H1 (cell line): ENCODE measurements around the gene PRKCH. TPM values are rescaled to one million over a fixed set of nuclear protein-coding genes. Genes with fewer than 3 reads are reported as not detected.

Experiments used
- CTCF ChIA-PET: fragments of 300-600 bp; sonication (Branson Sonifier 250); formaldehyde crosslinking; loops from one replicate; lab custom pipeline; 2021; ENCODE audit not compliant: partially characterized antibody; lab: Charles Lee
- POLR2A ChIA-PET: fragments of 300-600 bp; sonication (Branson Sonifier 250); formaldehyde crosslinking; loops from one replicate; lab custom pipeline; 2021; ENCODE audit warnings: inconsistent platforms; ENCODE audit not compliant: partially characterized antibody; lab: Charles Lee
- DNase-seq, 2 experiments: peaks; one replicate each; pipeline versions ENCODE4 v3.0.0 to v3.0.0-alpha.2; 2010 to 2022; ENCODE audit warnings: low spot score in 2 of 2, low read depth in 1 of 2, mixed read lengths in 1 of 2
- FAIRE-seq: peaks from 2 replicates; lab custom pipeline; 2011; peaks lifted over from hg19 to GRCh38; lab: Jason Lieb, UNC
- H2AFZ ChIP-seq: 2 replicates; pipeline ENCODE4 v1.8.1; 2012; ENCODE audit warnings: low read length, inconsistent platforms
- H2AK5ac ChIP-seq: 2 replicates; pipeline ENCODE4 v1.6.1; 2013; ENCODE audit warnings: low read depth, low read length
- H2BK120ac ChIP-seq: replicated peaks from 2 replicates; pipeline ENCODE3; 2013; ENCODE audit warnings: low read depth, low read length, inconsistent platforms
- H2BK12ac ChIP-seq: 2 replicates; pipeline ENCODE4 v1.6.1; 2013; ENCODE audit warnings: low read depth, low read length
- H2BK15ac ChIP-seq: 2 replicates; pipeline ENCODE4 v1.6.1; 2013; ENCODE audit warnings: low read length
- H2BK20ac ChIP-seq: 2 replicates; pipeline ENCODE4 v1.6.1; 2013; ENCODE audit warnings: low read length
- H2BK5ac ChIP-seq: 2 replicates; pipeline ENCODE4 v1.6.1; 2013; ENCODE audit warnings: low read depth, low read length
- H3K14ac ChIP-seq: 2 replicates; pipeline ENCODE4 v1.6.1; 2013; ENCODE audit warnings: inconsistent platforms; ENCODE audit not compliant: insufficient read length
- H3K18ac ChIP-seq: 2 replicates; pipeline ENCODE4 v1.6.1; 2013; ENCODE audit warnings: low read length; ENCODE audit errors: extremely low read depth
- H3K23ac ChIP-seq: 2 replicates; pipeline ENCODE4 v1.6.1; 2013; ENCODE audit warnings: inconsistent platforms; ENCODE audit not compliant: insufficient read length
- H3K23me2 ChIP-seq: 2 replicates; pipeline ENCODE4 v1.6.1; 2013; ENCODE audit warnings: low read depth, low read length
- H3K27ac ChIP-seq: 2 replicates; pipeline ENCODE4 v1.6.1; 2011; ENCODE audit warnings: low read depth, low read length, inconsistent platforms
- H3K27me3 ChIP-seq, 4 experiments: replicated peaks in 1 of 4; 1 replicate in 1 of 4; 2 replicates in 3 of 4; pipeline versions ENCODE4 v1.6.1 to v1.8.1; 2011 to 2013; ENCODE audit warnings: low read length in 3 of 4, mild to moderate bottlenecking in 3 of 4, inconsistent platforms in 2 of 4, mixed read lengths in 2 of 4, moderate library complexity in 1 of 4; ENCODE audit not compliant: control insufficient read depth in 3 of 4, insufficient read depth in 3 of 4; ENCODE audit errors: extremely low read depth in 1 of 4
- H3K36me3 ChIP-seq, 4 experiments: 2 replicates each; pipeline versions ENCODE4 v1.6.1 to v1.8.1; 2011 to 2013; ENCODE audit warnings: mild to moderate bottlenecking in 4 of 4, low read length in 3 of 4, moderate library complexity in 2 of 4, control low read depth in 1 of 4, inconsistent platforms in 1 of 4; ENCODE audit not compliant: insufficient read depth in 4 of 4, control insufficient read depth in 2 of 4
- H3K4ac ChIP-seq: replicated peaks from 2 replicates; pipeline ENCODE3; 2013; ENCODE audit warnings: low read length, low read depth, mixed read lengths, inconsistent platforms; ENCODE audit not compliant: insufficient read length
- H3K4me1 ChIP-seq, 4 experiments: replicated peaks in 1 of 4; 1 replicate in 1 of 4; 2 replicates in 3 of 4; pipeline versions ENCODE4 v1.6.1 to v1.8.1; 2011 to 2013; ENCODE audit warnings: low read length in 3 of 4, inconsistent platforms in 2 of 4, mixed read lengths in 1 of 4; ENCODE audit not compliant: insufficient read depth in 4 of 4, control insufficient read depth in 3 of 4
- H3K4me2 ChIP-seq, 2 experiments: 2 replicates each; pipeline versions ENCODE4 v1.6.1 to v1.8.1; 2011 to 2013; ENCODE audit warnings: low read depth in 2 of 2, low read length in 2 of 2, control low read depth in 1 of 2, inconsistent platforms in 1 of 2, mild to moderate bottlenecking in 1 of 2; ENCODE audit not compliant: insufficient read depth in 1 of 2
- H3K4me3 ChIP-seq, 4 experiments: fragments of 200-600, 300-600 bp in 1 of 4; sonication (generic), shearing (Covaris generic), sonication (Bioruptor Twin) in 1 of 4; 2 replicates each; pipeline versions ENCODE4 v1.5.1 to v1.8.1; 2011 to 2016; ENCODE audit warnings: low read length in 4 of 4, low read depth in 3 of 4, control low read depth in 2 of 4, inconsistent platforms in 2 of 4, mild to moderate bottlenecking in 2 of 4, mixed read lengths in 1 of 4, moderate library complexity in 1 of 4; ENCODE audit not compliant: insufficient read depth in 2 of 4; ENCODE audit errors: extremely low read depth in 1 of 4
- H3K56ac ChIP-seq: replicated peaks from 2 replicates; pipeline ENCODE3; 2013; ENCODE audit warnings: low read depth, mild to moderate bottlenecking, mixed read lengths, low read length, inconsistent platforms; ENCODE audit not compliant: insufficient read length
- H3K79me1 ChIP-seq: 2 replicates; pipeline ENCODE4 v1.6.1; 2013; ENCODE audit warnings: low read depth, low read length, control low read depth
- H3K79me2 ChIP-seq, 2 experiments: 2 replicates each; pipeline versions ENCODE4 v1.6.1 to v1.8.1; 2012 to 2013; ENCODE audit warnings: low read length in 2 of 2, mild to moderate bottlenecking in 2 of 2, inconsistent platforms in 1 of 2; ENCODE audit not compliant: insufficient read depth in 2 of 2, control insufficient read depth in 1 of 2
- H3K9ac ChIP-seq, 4 experiments: replicated peaks in 1 of 4; 1 replicate in 1 of 4; 2 replicates in 3 of 4; pipeline versions ENCODE4 v1.6.1 to v1.8.1; 2011 to 2013; ENCODE audit warnings: low read depth in 3 of 4, low read length in 3 of 4, control low read depth in 2 of 4, mild to moderate bottlenecking in 2 of 4, moderate library complexity in 2 of 4, inconsistent platforms in 1 of 4; ENCODE audit errors: extremely low read depth in 1 of 4
- H3K9me3 ChIP-seq, 2 experiments: 2 replicates each; pipeline versions ENCODE4 v1.6.1 to v1.8.1; 2012 to 2013; ENCODE audit warnings: mild to moderate bottlenecking in 2 of 2, moderate library complexity in 2 of 2, control low read depth in 1 of 2, inconsistent platforms in 1 of 2, low read depth in 1 of 2, low read length in 1 of 2, mixed read lengths in 1 of 2; ENCODE audit not compliant: insufficient read depth in 2 of 2
- H4K20me1 ChIP-seq, 2 experiments: replicated peaks in 1 of 2; 2 replicates each; pipeline versions ENCODE3 to v1.8.1; 2011 to 2013; ENCODE audit warnings: inconsistent platforms in 2 of 2, low read length in 2 of 2, mild to moderate bottlenecking in 1 of 2; ENCODE audit not compliant: insufficient read depth in 2 of 2, control insufficient read depth in 1 of 2
- H4K5ac ChIP-seq: 2 replicates; pipeline ENCODE4 v1.6.1; 2013; ENCODE audit warnings: low read length, low read depth, mixed read lengths, inconsistent platforms; ENCODE audit not compliant: insufficient read length
- H4K8ac ChIP-seq: 2 replicates; pipeline ENCODE4 v1.8.0; 2013; ENCODE audit warnings: mild to moderate bottlenecking, moderate library complexity, low read length, inconsistent platforms; ENCODE audit not compliant: insufficient read depth; ENCODE audit errors: extremely low read depth
- H4K91ac ChIP-seq: replicated peaks from 2 replicates; pipeline ENCODE3; 2013; ENCODE audit warnings: low read length, mixed read lengths, inconsistent platforms; ENCODE audit not compliant: insufficient read length
- CHD2 ChIP-seq: IDR thresholded peaks from 2 replicates; pipeline ENCODE4 v1.6.1; 2012; ENCODE audit warnings: low read length, improper control_type of control experiment
- CREB1 ChIP-seq: IDR thresholded peaks from 2 replicates; pipeline ENCODE4 v1.6.1; 2012; ENCODE audit warnings: inconsistent platforms
- KDM4A ChIP-seq: IDR thresholded peaks from one replicate; pipeline ENCODE4 v1.7.1; 2012; ENCODE audit warnings: low read depth, mild to moderate bottlenecking, moderate library complexity, low read length, inconsistent platforms; ENCODE audit not compliant: severe bottlenecking
- PHF8 ChIP-seq: fragments of 200-600 bp; sonication (generic); conservative IDR thresholded peaks from 2 replicates; pipeline ENCODE4 v1.7.1; 2012; ENCODE audit warnings: low read depth, mild to moderate bottlenecking, inconsistent platforms, low read length, moderate library complexity
- SRF ChIP-seq: IDR thresholded peaks from 2 replicates; pipeline ENCODE4 v1.6.1; 2011; ENCODE audit warnings: mild to moderate bottlenecking, low read depth, low read length, moderate library complexity
- YY1 ChIP-seq: IDR thresholded peaks from 2 replicates; pipeline ENCODE4 v1.6.1; 2011; ENCODE audit warnings: low read depth, mild to moderate bottlenecking, low read length
- WGBS, 2 experiments: shearing (Covaris generic) in 1 of 2; methylation state at CpG; one replicate each; pipeline versions ENCODE4 v1.1.6 to v1.1.7; 2013 to 2015; ENCODE audit warnings: low lambda C conversion rate in 2 of 2, mixed read lengths in 2 of 2, inconsistent platforms in 1 of 2, low coverage in 1 of 2, missing lambda C conversion rate in 1 of 2; ENCODE audit not compliant: insufficient replicate concordance in 2 of 2, insufficient coverage in 1 of 2, insufficient read length in 1 of 2; ENCODE audit errors: extremely low coverage in 1 of 2, missing lambda C conversion rate in 1 of 2; 5-methylcytosine and 5-hydroxymethylcytosine counted together
- polyA plus RNA-seq, 7 experiments: library from polyadenylated mRNA; depleted of rRNA in 3 of 7; stranded (reverse) in 5 of 7; unstranded in 2 of 7; fragments of >200 nt in 5 of 7; fragments of 200-250 nt in 2 of 7; gene quantifications; 1 replicate in 5 of 7; 2 replicates in 1 of 7; 4 replicates in 1 of 7; pipeline versions ENCODE4 v1.2.1 to v1.2.3, GENCODE V29; 2011 to 2013; ENCODE audit warnings: missing spikeins in 2 of 7, mixed read lengths in 2 of 7
- total RNA-seq: library from RNA; stranded (reverse); fragmentation: NEBNext Ultra II Directional; extraction: Animal tissue kit (Norgen Biotek cat#: 25700); gene quantifications from 2 replicates; pipeline ENCODE4 v1.2.1, GENCODE V29; 2021

Gene PRKCH
- total and polyA plus RNA-seq, 2 of the 8 experiments (the other 6 are each of a cell fraction or from before 2014, with no cell fraction given), result 6.4 to 7.0 TPM

- H4K5ac ChIP-seq, result no peak overlapping the region
- POLR2A ChIA-PET, result no interaction called here
- H2BK5ac ChIP-seq, result no peak overlapping the region
- no peak overlapping the region for H3K4ac ChIP-seq
- H3K79me1 ChIP-seq, result no peaks in the 10 kb centered on the region
- no peaks in the 10 kb centered on the region for H3K9me3 ChIP-seq
- no peak overlapping the region for H2AFZ ChIP-seq
- H4K8ac ChIP-seq, result no peak overlapping the region
- FAIRE-seq (no peak), DNase-seq (no peak)
- no peak overlapping the region for H2AK5ac ChIP-seq
- H3K56ac ChIP-seq, result no peak overlapping the region
- no peak overlapping the region for H3K14ac ChIP-seq
- no peak overlapping the region for H3K9ac ChIP-seq
- H3K36me3 ChIP-seq, result no peaks in the 10 kb centered on the region; a peak in 1 of 8 replicates
- WGBS, 2 experiments, result 75% methylated on average over 6 of the region's 6 CpGs; no CpG with 5 or more reads in 1 of the 2 experiments
- H3K79me2 ChIP-seq, result no peaks in the 10 kb centered on the region
- no peaks in the 10 kb centered on the region for H3K23me2 ChIP-seq
- no peak overlapping the region for H3K4me2 ChIP-seq
- no peak overlapping the region for H3K18ac ChIP-seq
- peaks cover 0 to 6% (median 3%) of the 10 kb centered on the region in 4 experiments; a peak in 2 of 7 replicates for H3K4me1 ChIP-seq
- no peak overlapping the region for H2BK20ac ChIP-seq
- no peak overlapping the region for H3K27ac ChIP-seq
- no peak overlapping the region for H4K91ac ChIP-seq
- H2BK15ac ChIP-seq, result no peak overlapping the region
- no peak overlapping the region for H3K4me3 ChIP-seq
- H3K23ac ChIP-seq, result no peak overlapping the region
- H3K27me3 ChIP-seq, result no peaks in the 10 kb centered on the region
- H2BK12ac ChIP-seq, result no peak overlapping the region
- CTCF ChIA-PET, result interaction anchor here (0.8 kb wide), 1 partner anchor 59 kb away, joined by 3 read pairs; no protein-coding TSS in a partner anchor
- no peaks in the 10 kb centered on the region for H4K20me1 ChIP-seq
- no peak overlapping the region for H2BK120ac ChIP-seq
- TF ChIP-seq YY1 (no peak), CHD2 (no peak), PHF8 (no peak), SRF (no peak), KDM4A (no peak), CREB1 (no peak)
Observed at GRCh38 chr14:61530296-61530695, 208.9 kb downstream of the PRKCH start.
